ENCODE data around the gene CROCC2.

The CROCC2 gene

DNA sequence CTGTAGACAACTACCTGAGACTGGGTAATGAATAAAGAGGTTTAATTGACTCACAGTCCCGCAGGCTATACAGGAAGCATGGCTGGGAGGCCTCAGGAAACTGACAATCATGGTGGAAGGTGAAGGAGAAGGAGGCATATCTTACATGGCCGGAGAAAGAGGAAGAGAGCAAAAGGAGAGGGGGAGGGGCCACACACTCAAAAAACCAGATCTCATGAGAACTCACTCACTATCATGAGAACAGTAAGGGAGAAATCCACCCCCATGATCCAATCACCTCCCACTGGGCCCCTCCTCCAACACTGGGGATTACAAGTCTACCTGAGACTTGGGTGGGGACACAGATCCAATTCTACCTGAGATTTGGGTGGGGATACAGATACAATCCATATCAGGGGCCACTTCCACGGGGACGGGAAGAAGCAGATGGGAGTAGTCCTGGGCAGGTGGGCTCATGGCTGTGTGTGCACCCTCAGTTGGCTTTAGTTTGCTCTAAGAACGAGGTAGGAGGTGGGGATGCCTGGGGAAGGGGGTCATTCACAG lies 20.0 kb upstream of the CROCC2 start:
- H3K4me1 Mint-ChIP-seq, result no peaks in the 10 kb centered on the region
- H3K27me3 Mint-ChIP-seq, result no peaks in the 10 kb centered on the region
- no peaks in the 10 kb centered on the region for H3K9me3 Mint-ChIP-seq
- no peak overlapping the region for H3K4me3 Mint-ChIP-seq
- H3K27ac Mint-ChIP-seq, result no peak overlapping the region
- H3K36me3 Mint-ChIP-seq, result no peaks in the 10 kb centered on the region
- no peak for ATAC-seq

DNA sequence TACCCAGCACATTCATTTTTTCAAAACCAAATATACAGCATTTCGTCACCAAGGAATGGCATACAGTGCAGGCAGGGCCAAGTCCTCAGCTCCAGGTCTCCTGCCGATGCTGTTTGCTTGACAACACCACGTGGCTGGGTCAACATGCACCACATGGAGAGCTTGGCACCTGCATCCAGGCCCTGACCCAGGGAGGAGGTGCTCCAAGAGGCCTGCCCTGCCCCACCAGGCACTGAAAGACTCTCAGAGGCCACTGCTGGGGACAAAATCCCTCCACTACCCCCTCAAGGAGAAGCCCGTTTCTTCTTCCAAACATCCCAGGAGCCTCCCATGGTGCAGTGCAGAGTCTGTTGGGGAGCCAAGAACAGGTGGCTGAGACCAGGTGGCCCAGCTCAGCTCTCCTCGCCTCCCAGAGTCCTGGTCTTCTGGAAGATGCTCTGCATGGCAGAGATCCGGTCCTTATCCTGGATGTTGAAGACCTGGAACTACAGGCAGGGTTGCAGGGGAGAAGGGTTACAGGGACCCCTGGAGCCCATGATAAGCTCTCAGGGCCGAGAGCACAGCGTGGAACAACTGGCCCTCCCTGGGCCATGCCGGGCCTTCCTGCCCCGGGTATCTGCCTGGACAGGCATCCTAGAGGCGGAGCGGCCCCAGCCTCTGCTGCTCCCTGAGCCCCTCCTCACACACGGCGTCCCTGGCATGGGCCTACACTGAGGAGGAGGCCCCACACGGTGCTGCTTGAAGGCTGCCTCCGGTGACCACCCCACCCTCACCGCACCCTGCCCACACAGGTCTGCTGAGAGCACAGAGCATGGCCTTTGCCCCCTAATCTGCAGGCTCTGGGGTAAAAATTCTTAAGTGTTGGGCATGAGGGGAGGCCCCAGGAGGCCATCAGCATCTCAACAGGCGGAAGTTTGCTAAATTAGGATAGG lies 19.2 kb upstream of the CROCC2 start:
- H3K4me1 Mint-ChIP-seq, result no peaks in the 10 kb centered on the region
- H3K27ac Mint-ChIP-seq, result no peak overlapping the region
- H3K36me3 Mint-ChIP-seq, result no peaks in the 10 kb centered on the region
- H3K27me3 Mint-ChIP-seq, result peaks cover 7% of the 10 kb centered on the region
- H3K9me3 Mint-ChIP-seq, result no peaks in the 10 kb centered on the region
- no peak for ATAC-seq
- no peak overlapping the region for H3K4me3 Mint-ChIP-seq

DNA sequence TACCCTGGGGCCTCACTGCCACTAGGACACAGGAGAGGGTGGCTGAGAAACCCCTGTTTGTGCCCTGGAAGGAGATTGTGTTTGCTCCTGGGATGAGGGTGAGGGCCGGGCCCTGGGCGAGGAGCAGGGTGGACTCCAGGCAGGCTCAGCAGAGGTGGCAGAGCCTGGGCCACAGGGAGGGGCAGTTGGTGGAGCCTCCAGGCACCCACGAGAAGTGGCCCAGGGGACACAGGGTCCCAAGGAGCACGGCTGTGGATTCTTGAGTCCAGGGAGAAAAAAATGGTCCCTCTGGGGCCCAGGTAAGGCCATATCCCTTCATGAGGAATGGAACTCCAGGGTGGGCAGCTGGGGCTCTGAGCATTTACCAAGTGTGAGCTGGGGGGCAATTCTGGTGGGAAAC lies 18.5 kb upstream of the CROCC2 start:
- ATAC-seq, result no peak
- H3K9me3 Mint-ChIP-seq, result no peaks in the 10 kb centered on the region
- H3K4me3 Mint-ChIP-seq, result no peak overlapping the region

DNA sequence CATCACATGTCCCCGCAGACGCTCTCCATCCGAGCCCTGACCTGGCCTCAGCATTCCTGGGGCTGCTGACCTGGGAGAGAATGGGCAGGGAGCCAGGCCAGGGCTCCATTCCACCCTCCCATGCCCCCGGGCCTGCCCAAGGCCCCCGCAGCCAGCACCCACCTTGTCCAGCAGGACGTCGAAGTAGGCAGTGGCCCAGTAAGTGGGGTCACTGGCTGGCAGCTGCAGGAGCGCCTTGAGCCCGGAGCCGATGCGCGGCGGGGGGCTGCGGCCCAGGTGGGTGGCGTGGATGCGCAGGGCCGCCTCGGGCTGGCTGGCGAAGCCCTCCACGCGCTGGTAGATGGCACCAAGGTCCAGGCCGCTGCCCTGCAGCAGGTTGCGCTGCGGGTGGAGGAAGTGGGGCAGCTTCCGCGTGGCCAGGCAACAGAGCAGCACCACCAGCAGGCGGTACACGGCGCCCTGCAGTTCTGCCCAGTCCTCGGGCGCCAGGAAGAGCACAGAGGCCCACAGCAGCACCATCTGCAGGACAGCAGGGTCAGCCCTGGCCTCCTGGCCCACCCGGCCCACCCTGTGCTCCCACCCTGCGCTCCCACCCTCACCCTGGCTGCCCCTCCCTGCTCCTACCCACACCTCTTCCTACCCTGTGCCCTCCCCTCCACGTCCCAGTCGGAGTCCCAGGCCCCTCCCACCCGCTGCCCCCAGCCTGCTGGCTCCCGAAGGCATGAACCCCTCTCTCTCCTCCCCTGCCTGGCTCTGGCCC lies 17.8 kb upstream of the CROCC2 start:
- Mint-ChIP-seq H3K27ac (no peak overlapping the region), H3K4me3 (no peak overlapping the region), H3K9me3 (no peaks in the 10 kb centered on the region), H3K27me3 (peaks cover 9% of the 10 kb centered on the region), H3K36me3 (no peaks in the 10 kb centered on the region), H3K4me1 (peaks cover under 1% of the 10 kb centered on the region)
- ATAC-seq, result no peak

More for the DNA sequence above, 18.5 kb upstream of the CROCC2 start:
- Mint-ChIP-seq H3K27me3 (peaks cover 9% of the 10 kb centered on the region), H3K36me3 (no peaks in the 10 kb centered on the region), H3K27ac (no peak overlapping the region), H3K4me1 (no peaks in the 10 kb centered on the region)

DNA sequence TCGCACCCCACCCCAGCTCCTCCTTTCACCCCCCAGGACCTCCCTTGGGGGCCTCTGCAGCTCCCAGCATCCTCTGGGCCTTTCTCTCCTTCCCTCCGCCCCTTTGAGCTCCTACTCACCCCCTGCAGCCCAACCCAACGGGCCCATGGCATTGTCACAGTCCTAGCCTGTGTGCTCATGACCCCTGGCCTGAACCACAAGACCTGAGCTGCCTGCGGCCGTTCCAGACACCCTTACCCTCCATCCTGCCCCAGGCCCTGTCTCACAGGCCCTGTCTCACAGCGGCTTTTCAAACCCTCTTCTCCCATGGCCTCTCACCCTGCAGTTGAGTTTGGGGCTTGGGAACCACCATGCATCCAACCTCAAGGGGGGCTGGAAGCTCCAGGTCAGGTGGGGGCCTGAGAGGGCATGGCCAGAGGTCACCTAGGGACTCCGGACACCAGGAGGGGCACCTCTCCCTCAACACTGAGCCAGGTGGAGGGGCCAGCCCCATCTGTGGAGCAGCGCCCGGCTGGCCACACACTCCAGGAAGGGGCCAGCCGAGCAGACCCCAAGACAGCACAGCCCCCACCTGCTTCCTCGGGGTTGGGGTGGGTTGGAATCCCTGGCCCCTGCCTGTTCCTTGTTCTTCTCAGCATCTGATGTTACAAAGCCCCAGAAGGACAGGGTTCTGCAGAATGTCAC lies 17.1 kb upstream of the CROCC2 start:
- Mint-ChIP-seq H3K27me3 (peaks cover 9% of the 10 kb centered on the region), H3K36me3 (no peaks in the 10 kb centered on the region), H3K9me3 (no peaks in the 10 kb centered on the region), H3K4me3 (no peak overlapping the region), H3K27ac (no peak overlapping the region), H3K4me1 (peaks cover 7% of the 10 kb centered on the region)
- ATAC-seq, result no peak

DNA sequence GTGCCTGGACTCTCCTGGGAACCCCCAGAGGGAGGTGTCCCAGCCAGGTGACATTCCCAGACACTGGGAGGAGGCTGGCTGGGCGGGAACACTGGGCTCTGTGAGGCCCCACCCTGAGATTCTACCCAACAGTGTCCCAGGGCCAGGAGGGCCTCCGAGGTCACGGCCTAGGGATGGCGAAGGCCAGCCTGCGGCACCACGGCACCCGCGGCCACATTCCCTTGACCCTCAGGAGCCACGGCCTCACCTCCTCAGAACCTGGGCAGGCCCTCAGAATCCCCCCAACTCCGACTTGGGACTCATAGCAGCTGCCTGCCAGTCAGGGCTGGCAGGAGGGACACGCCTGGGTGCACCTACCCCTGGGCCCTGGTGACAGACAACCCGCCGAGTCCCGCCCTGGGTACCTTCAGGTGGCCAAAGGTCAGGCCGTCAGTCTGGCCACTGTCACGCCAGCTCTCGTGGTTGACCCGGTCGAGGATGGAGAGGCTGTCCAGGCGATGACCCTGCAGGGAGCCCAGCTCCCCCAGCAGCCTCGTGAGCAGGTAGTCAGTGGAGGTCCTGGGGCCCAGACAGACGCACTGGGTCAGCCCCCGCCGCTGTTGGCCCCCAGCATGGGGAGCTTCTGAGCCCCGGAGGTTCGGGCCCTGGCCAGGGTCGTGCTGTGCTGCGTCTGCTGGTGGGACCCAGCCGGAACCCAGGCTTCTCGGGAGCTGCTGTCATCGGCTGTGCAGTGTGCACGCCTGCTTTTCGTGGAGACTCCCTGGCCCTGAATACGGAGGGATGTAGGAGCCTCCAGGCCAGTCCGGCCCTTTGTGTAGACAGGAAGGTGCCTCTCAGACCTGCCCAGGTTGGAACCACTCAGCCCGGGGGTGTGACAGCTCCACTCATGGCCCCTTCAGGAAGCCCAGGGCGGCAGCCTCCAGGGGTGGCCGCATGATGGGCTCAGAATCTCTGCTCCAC lies 16.3 kb upstream of the CROCC2 start:
- Mint-ChIP-seq H3K36me3 (no peaks in the 10 kb centered on the region), H3K27ac (no peak overlapping the region), H3K4me3 (no peak overlapping the region), H3K27me3 (peaks cover 12% of the 10 kb centered on the region), H3K9me3 (no peaks in the 10 kb centered on the region), H3K4me1 (peaks cover 7% of the 10 kb centered on the region)
- ATAC-seq, result no peak

DNA sequence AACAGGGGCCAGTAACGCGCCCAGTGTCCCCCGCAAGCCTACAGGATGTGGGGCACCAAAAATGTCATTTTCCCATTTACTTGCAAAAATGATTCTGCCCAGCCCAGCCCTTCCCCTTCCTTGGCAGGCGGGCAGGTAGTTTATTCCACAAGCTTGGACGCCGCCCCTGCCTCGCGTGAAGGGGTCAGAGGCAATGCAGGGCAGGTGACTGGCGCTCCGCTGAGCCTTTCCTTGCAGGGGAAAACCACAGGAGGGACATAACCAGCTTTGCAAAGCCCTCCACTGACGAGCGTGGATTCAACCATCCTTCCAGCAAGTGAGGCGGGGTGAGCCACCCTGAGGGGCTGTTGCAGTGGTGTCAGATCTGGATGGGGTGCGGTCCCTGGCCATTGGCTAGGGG lies 15.4 kb upstream of the CROCC2 start:
- peaks cover 7% of the 10 kb centered on the region for H3K4me1 Mint-ChIP-seq

DNA sequence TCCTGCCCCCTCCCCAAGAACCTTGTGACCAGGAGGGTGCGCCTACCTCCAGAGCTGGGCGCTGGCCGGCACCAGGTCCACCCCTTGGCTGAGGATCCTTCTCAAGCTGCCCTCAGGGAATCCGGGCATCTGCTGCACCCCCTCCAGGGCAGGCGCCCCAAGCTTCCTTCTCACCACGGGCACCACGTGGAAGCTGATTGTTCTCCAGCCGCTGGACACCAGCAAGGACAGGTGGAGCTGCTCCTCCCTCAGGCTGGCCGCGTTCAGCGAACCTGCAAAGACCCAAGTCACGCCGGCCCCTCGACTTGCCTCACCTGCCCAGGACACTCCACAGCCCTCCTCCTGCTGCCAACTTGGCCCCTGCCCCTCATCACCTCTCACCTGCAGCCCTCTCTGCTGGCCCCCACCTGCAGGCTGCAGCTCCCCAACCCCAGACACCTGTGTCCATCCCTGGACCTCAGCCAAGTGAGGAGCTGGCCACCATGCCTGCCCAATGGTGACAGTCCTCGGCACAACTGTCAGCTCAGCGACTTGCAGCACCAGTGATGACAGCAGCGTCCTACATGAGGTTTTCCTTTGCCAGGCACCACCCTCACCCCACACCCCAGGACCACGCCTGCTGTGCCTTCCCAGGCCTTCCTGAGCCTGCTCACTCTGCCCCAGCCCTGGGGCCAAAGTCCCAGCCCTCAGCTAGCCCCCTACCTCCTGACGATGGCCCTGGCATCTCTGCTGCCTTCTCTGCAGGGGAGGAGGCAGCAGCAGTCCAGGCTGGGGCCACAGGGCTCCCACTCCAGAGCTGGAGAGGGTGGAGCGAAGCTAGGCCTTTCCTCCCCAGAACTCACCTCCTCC lies 14.4 kb upstream of the CROCC2 start:
- no peaks in the 10 kb centered on the region for H3K36me3 Mint-ChIP-seq
- peaks cover 16% of the 10 kb centered on the region for H3K27me3 Mint-ChIP-seq
- no peaks in the 10 kb centered on the region for H3K9me3 Mint-ChIP-seq
- H3K27ac Mint-ChIP-seq, result no peak overlapping the region
- no peak for ATAC-seq
- no peak overlapping the region for H3K4me3 Mint-ChIP-seq
- peaks cover 7% of the 10 kb centered on the region for H3K4me1 Mint-ChIP-seq

More for the DNA sequence above, 15.4 kb upstream of the CROCC2 start:
- H3K4me3 Mint-ChIP-seq, result no peak overlapping the region
- no peaks in the 10 kb centered on the region for H3K9me3 Mint-ChIP-seq
- no peak for ATAC-seq
- H3K36me3 Mint-ChIP-seq, result no peaks in the 10 kb centered on the region
- peaks cover 16% of the 10 kb centered on the region for H3K27me3 Mint-ChIP-seq
- no peak overlapping the region for H3K27ac Mint-ChIP-seq

DNA sequence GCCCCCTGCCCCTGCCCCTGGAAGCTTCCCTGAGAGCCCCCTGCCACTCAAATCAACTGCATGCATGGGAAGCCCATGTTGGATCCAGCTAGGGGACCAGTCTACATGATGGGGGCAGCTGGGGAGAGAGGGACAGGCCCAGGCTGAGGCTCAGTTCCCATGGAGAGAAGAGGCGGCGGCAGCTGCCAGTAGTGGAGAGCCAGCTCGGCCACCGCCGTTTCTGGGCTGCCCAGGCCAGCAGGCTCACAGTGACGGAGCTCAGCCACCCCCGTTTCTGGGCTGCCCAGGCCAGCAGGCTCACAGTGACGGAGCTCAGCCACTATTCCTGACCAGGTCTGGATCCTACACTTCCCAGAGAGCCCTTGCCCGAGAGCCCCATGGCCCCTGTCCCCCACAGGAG lies 13.8 kb upstream of the CROCC2 start:
- Mint-ChIP-seq H3K4me3 (no peak overlapping the region), H3K27me3 (peaks cover 21% of the 10 kb centered on the region)

DNA sequence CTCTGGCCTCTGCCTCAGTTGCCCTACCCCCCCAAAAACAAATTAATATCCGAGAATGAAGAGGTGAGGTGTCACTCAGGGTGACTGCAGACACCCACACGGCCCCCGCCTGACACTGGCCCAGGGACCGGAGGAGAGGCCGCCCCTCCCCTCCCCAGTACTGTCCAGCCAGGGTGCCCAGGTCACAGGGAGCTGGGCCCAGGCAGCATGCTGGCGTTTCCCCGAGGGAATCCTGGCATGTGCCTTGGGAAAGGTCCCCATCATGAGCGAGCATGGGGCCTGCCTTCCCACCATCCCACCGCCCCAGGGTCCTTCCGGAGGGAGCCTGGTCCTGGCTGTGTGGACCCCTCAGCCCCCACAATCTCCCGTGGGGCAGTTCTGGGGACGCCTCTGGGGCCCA lies 13.2 kb upstream of the CROCC2 start:
- Mint-ChIP-seq H3K4me3 (no peak overlapping the region), H3K4me1 (peaks cover 7% of the 10 kb centered on the region), H3K36me3 (no peaks in the 10 kb centered on the region), H3K27me3 (peaks cover 26% of the 10 kb centered on the region), H3K9me3 (no peaks in the 10 kb centered on the region), H3K27ac (no peak overlapping the region)
- ATAC-seq, result no peak

More for the DNA sequence above, 13.8 kb upstream of the CROCC2 start:
- no peaks in the 10 kb centered on the region for H3K9me3 Mint-ChIP-seq
- H3K4me1 Mint-ChIP-seq, result peaks cover 7% of the 10 kb centered on the region
- H3K27ac Mint-ChIP-seq, result no peak overlapping the region
- ATAC-seq, result no peak
- H3K36me3 Mint-ChIP-seq, result no peaks in the 10 kb centered on the region

DNA sequence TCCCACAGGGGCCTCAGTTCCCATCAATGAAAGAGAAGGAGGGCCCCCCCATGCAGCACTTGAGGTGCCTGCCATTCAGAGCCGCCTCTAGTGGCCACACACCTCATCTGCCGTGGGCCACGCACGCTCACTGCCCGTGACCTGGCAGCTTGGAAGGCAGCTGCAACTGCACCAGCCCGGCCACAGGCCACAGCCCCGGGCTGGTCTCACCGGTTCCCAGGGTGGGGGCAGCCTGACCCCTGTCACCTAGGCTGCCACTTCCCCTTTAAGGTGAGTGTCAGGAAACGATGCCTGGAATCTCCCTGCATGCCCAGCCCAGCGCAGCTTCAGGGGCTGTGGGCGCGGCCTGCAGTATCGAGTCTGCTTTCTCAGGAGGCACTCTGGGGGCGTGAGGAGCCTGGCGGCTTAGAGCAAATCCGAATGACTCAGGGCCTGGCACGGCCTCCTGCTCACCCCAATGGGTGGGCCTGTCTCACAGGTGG lies 12.7 kb upstream of the CROCC2 start:
- Mint-ChIP-seq H3K4me1 (peaks cover 7% of the 10 kb centered on the region), H3K27ac (no peak overlapping the region), H3K27me3 (peaks cover 29% of the 10 kb centered on the region), H3K36me3 (no peaks in the 10 kb centered on the region), H3K9me3 (no peaks in the 10 kb centered on the region), H3K4me3 (no peak overlapping the region)
- peak; percentile 24 for ATAC-seq

DNA sequence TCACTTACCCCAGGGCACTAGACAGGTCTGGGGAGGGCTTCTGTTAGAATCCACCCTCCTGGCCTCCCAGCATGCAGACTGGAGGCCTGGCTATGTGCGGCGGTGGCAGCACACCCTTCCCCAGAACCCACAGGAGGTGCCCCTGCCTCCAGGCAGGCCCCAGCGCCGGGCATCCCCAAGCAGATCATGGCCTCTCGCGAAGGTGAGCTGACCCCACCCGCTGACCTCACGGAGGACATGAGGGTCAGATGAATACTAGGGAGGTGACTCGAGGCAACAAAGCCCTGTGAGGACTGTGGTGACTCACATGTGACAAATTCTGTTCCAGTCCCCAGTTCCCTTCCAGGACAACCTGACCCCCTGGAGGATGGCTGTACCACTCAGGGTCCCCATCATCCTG lies 12.1 kb upstream of the CROCC2 start:
- Mint-ChIP-seq H3K27me3 (peaks cover 34% of the 10 kb centered on the region), H3K4me1 (peaks cover 7% of the 10 kb centered on the region), H3K4me3 (no peak overlapping the region), H3K36me3 (no peaks in the 10 kb centered on the region), H3K9me3 (no peaks in the 10 kb centered on the region), H3K27ac (no peak overlapping the region)
- ATAC-seq, result no peak

DNA sequence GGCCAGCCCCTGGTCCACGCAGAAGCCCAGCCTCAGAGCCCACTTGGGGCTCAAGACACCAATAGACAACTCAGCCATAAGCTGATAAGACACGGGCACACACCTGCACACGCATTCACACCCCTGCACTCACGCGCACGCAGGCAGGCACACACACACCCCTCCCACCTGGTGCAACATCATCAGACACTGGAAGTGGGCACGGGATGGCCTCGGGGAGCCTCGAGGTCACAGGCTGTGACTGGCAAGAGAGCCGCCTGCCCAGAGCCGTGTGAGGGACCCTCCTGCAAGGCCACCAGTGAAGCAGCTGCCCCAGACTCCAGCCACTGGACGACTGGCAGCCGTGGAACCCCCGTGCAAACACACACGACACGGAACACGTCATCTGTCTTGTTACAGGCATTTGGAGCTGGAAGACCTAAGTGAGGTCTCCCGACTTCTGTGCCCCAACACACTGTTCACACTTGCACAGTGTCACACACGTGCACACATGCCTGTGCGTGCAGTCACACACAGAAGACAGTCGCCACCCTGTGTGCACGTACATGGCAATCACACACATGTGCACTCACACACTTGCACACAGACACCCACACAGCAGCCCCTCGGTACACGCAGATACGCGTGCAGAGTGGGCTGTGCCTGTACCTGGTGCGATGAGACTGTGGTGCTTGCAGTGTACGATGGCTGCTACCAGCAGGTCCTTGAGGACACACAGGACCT lies 11.1 kb upstream of the CROCC2 start:
- no peak overlapping the region for H3K27ac Mint-ChIP-seq
- ATAC-seq, result no peak
- peaks cover 7% of the 10 kb centered on the region for H3K4me1 Mint-ChIP-seq
- H3K36me3 Mint-ChIP-seq, result no peaks in the 10 kb centered on the region
- no peaks in the 10 kb centered on the region for H3K9me3 Mint-ChIP-seq
- H3K4me3 Mint-ChIP-seq, result no peak overlapping the region
- H3K27me3 Mint-ChIP-seq, result peaks cover 43% of the 10 kb centered on the region
